HEK293T (cell line): ENCODE data around the gene HDAC9.

ENCODE experiments used
- BHLHE40 ChIP-seq: fragments of 450-650 bp; IDR thresholded peaks from 2 replicates; pipeline ENCODE4 v1.6.1; 2016; ENCODE audit warnings: mild to moderate bottlenecking, moderate library complexity, borderline replicate concordance
- CTBP1 ChIP-seq: fragments of 450-650 bp; IDR thresholded peaks from 2 replicates; pipeline ENCODE4 v1.6.1; 2016; ENCODE audit warnings: borderline replicate concordance
- ELF4 ChIP-seq: fragments of 450-650 bp; IDR thresholded peaks from 2 replicates; pipeline ENCODE4 v1.6.1; 2017; ENCODE audit warnings: antibody characterized with exemption
- FOXA1 ChIP-seq: fragments of 450-650 bp; IDR thresholded peaks from 2 replicates; pipeline ENCODE4 v1.6.1; 2016; ENCODE audit warnings: mild to moderate bottlenecking
- FOXK2 ChIP-seq: fragments of 450-650 bp; IDR thresholded peaks from 2 replicates; pipeline ENCODE4 v1.6.1; 2016; ENCODE audit warnings: mild to moderate bottlenecking
- FOXM1 ChIP-seq: fragments of 450-650 bp; IDR thresholded peaks from 2 replicates; pipeline ENCODE4 v1.6.1; 2017; ENCODE audit warnings: mild to moderate bottlenecking, borderline replicate concordance
- HDGF ChIP-seq: fragments of 450-650 bp; IDR thresholded peaks from 2 replicates; pipeline ENCODE4 v1.6.1; 2017; ENCODE audit warnings: antibody characterized with exemption, borderline replicate concordance
- L3MBTL2 ChIP-seq: fragments of 450-650 bp; conservative IDR thresholded peaks from 2 replicates; pipeline ENCODE4 v1.6.1; 2016; ENCODE audit warnings: mild to moderate bottlenecking
- PKNOX1 ChIP-seq: fragments of 450-650 bp; IDR thresholded peaks from 2 replicates; pipeline ENCODE4 v1.6.1; 2016
- SP1 ChIP-seq: fragments of 450-650 bp; IDR thresholded peaks from 2 replicates; pipeline ENCODE4 v1.6.1; 2017
- TARDBP ChIP-seq: fragments of 450-650 bp; IDR thresholded peaks from 2 replicates; pipeline ENCODE4 v1.6.1; 2016
- ZNF384 ChIP-seq: fragments of 450-650 bp; IDR thresholded peaks from 2 replicates; pipeline ENCODE4 v1.6.1; 2016

DNA sequence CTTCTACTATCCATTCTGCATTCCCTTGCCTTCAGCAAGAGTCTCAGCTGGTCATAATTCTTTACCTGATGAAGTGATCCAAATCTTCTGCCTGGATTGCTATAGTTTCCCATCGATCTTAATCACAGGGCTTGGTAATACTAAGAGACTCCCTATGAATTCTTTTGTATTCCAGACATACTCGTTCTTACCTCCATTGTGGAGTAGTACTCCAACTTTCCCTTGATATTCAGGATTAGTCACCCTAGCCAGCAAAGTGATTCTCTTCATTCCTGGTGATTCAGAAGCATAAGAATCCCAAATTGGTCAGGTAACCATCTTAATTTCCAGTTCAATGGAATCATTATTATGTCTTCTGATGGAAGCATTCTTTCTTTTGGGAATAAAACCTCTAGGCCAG, 525.2 kb downstream of the HDAC9 start:
- TF ChIP-seq ELF4: no peak
- TF ChIP-seq FOXM1: no peak
- no peak for TF ChIP-seq BHLHE40
- no peak for TF ChIP-seq SP1
- no peak for TF ChIP-seq FOXK2
- TF ChIP-seq TARDBP: no peak
- no peak for TF ChIP-seq PKNOX1
- no peak for TF ChIP-seq ZNF384
- TF ChIP-seq FOXA1: no peak
- TF ChIP-seq CTBP1: no peak
- no peak for TF ChIP-seq L3MBTL2
- TF ChIP-seq HDGF: no peak
